IMR-90 (cell line): ENCODE measurements around the gene FNBP1. TPM values are rescaled to one million over a fixed set of nuclear protein-coding genes. Genes with fewer than 3 reads are reported as not detected.

Experiments used
- ATAC-seq: fragments of 200-7000 bp; cut with Tn5 transposase; 2 replicates; pipeline ENCODE4 v1.9.1; 2020; ENCODE audit warnings: low read depth, mild to moderate bottlenecking, moderate library complexity
- BruUV-seq: library from RNA; stranded (reverse); fragments of 400-500 nt; replicated peaks from 2 replicates; lab custom pipeline; 2021; lab: Mats Ljungman, UMichigan
- CTCF ChIA-PET: fragments of 300-600 bp; formaldehyde crosslinking; extraction: SDS; loops from one replicate; lab custom pipeline; 2021; ENCODE audit warnings: antibody characterized with exemption; lab: Yijun Ruan, JAX
- POLR2A ChIA-PET: fragments of 300-600 bp; sonication (Branson Sonifier 250); formaldehyde crosslinking; loops from one replicate; lab custom pipeline; 2022; ENCODE audit warnings: antibody characterized with exemption; ENCODE audit not compliant: unreplicated experiment; lab: Charles Lee
- DNase-seq: peaks from one replicate; pipeline ENCODE4 v3.0.0; 2013
- H2AFZ ChIP-seq: replicated peaks from 2 replicates; pipeline ENCODE3; 2013; ENCODE audit warnings: low read length, mild to moderate bottlenecking; ENCODE audit not compliant: poor library complexity
- H2AK5ac ChIP-seq: 2 replicates; pipeline ENCODE4 v1.6.1; 2013; ENCODE audit warnings: low read depth, low read length, inconsistent platforms
- H2AK9ac ChIP-seq: replicated peaks from 2 replicates; pipeline ENCODE3; 2013; ENCODE audit warnings: mild to moderate bottlenecking, low read depth, low read length, moderate library complexity; ENCODE audit not compliant: poor library complexity
- H2BK120ac ChIP-seq: 2 replicates; pipeline ENCODE4 v1.6.1; 2013; ENCODE audit warnings: low read depth, low read length, inconsistent platforms
- H2BK15ac ChIP-seq: 3 replicates; pipeline ENCODE4 v1.6.1; 2013; ENCODE audit warnings: low read depth, low read length, inconsistent platforms
- H2BK20ac ChIP-seq: 2 replicates; pipeline ENCODE4 v1.6.1; 2013; ENCODE audit warnings: low read depth, mild to moderate bottlenecking, inconsistent platforms, low read length, moderate library complexity
- H2BK5ac ChIP-seq: 2 replicates; pipeline ENCODE4 v1.6.1; 2013; ENCODE audit warnings: mild to moderate bottlenecking, low read depth, low read length, inconsistent platforms; ENCODE audit not compliant: poor library complexity, severe bottlenecking
- H3K14ac ChIP-seq: replicated peaks from 2 replicates; pipeline ENCODE4 v1.6.1; 2013; ENCODE audit warnings: low read depth, low read length, inconsistent platforms
- H3K18ac ChIP-seq: 2 replicates; pipeline ENCODE4 v1.6.1; 2013; ENCODE audit warnings: low read depth, low read length, control low read depth
- H3K23ac ChIP-seq: 2 replicates; pipeline ENCODE4 v1.6.1; 2013; ENCODE audit warnings: low read depth, low read length, inconsistent platforms
- H3K27ac ChIP-seq: 2 replicates; pipeline ENCODE4 v1.5.1; 2013; ENCODE audit warnings: mild to moderate bottlenecking, control low read depth, low read length; ENCODE audit not compliant: insufficient read depth
- H3K27me3 ChIP-seq: 2 replicates; pipeline ENCODE4 v1.6.1; 2013; ENCODE audit warnings: low read length; ENCODE audit not compliant: control insufficient read depth, insufficient read depth
- H3K36me3 ChIP-seq: 2 replicates; pipeline ENCODE4 v1.6.1; 2013; ENCODE audit warnings: low read length, mixed read lengths; ENCODE audit not compliant: control insufficient read depth, insufficient read depth
- H3K4ac ChIP-seq: 2 replicates; pipeline ENCODE4 v1.6.1; 2013; ENCODE audit warnings: low read depth, low read length, inconsistent platforms
- H3K4me1 ChIP-seq: 2 replicates; pipeline ENCODE4 v1.6.1; 2013; ENCODE audit warnings: low read length, mixed read lengths; ENCODE audit not compliant: control insufficient read depth, insufficient read depth
- H3K4me2 ChIP-seq: 2 replicates; pipeline ENCODE4 v1.6.1; 2013; ENCODE audit warnings: low read depth, mild to moderate bottlenecking, control low read depth, low read length, moderate library complexity
- H3K4me3 ChIP-seq: 2 replicates; pipeline ENCODE4 v1.5.1; 2013; ENCODE audit warnings: low read depth, mild to moderate bottlenecking, control low read depth, low read length, moderate library complexity; ENCODE audit not compliant: insufficient read depth
- H3K56ac ChIP-seq: 2 replicates; pipeline ENCODE4 v1.6.1; 2013; ENCODE audit warnings: low read length, inconsistent platforms; ENCODE audit not compliant: insufficient read depth; ENCODE audit errors: extremely low read depth
- H3K79me1 ChIP-seq, 2 experiments: 2 replicates each; pipeline ENCODE4 v1.6.1; 2013; ENCODE audit warnings: low read length in 2 of 2, inconsistent platforms in 1 of 2, low read depth in 1 of 2
- H3K9ac ChIP-seq: 2 replicates; pipeline ENCODE4 v1.6.1; 2013; ENCODE audit warnings: low read depth, low read length, control low read depth
- H3K9me1 ChIP-seq: 2 replicates; pipeline ENCODE4 v1.6.1; 2013; ENCODE audit warnings: low read length, inconsistent platforms; ENCODE audit not compliant: insufficient read depth
- H3K9me3 ChIP-seq: 2 replicates; pipeline ENCODE4 v1.6.1; 2013; ENCODE audit warnings: low read length; ENCODE audit not compliant: control insufficient read depth, insufficient read depth
- H4K20me1 ChIP-seq: 2 replicates; pipeline ENCODE4 v1.6.1; 2013; ENCODE audit warnings: low read length, inconsistent platforms; ENCODE audit not compliant: insufficient read depth
- H4K5ac ChIP-seq: 2 replicates; pipeline ENCODE4 v1.6.1; 2013; ENCODE audit warnings: mild to moderate bottlenecking, low read depth, low read length, control low read depth
- H4K8ac ChIP-seq, 2 experiments: 2 replicates each; pipeline ENCODE4 v1.6.1; 2013; ENCODE audit warnings: low read depth in 2 of 2, low read length in 2 of 2, control low read depth in 1 of 2, inconsistent platforms in 1 of 2
- H4K91ac ChIP-seq: 2 replicates; pipeline ENCODE4 v1.6.1; 2013; ENCODE audit warnings: low read depth, low read length, inconsistent platforms; ENCODE audit not compliant: insufficient read depth
- SMC3 ChIP-seq: fragments of 150-350 bp; IDR thresholded peaks from 2 replicates; pipeline ENCODE4 v1.6.1; 2016; ENCODE audit warnings: low read depth, mild to moderate bottlenecking, antibody characterized with exemption, low read length, moderate library complexity
- WGBS, 2 experiments: methylation state at CpG; one replicate each; pipeline versions ENCODE4 v1.1.5 to v1.1.7; 2013; ENCODE audit warnings: missing lambda C conversion rate in 2 of 2; ENCODE audit not compliant: insufficient read length in 1 of 2; ENCODE audit errors: extremely low coverage in 2 of 2; 5-methylcytosine and 5-hydroxymethylcytosine counted together
- dilution Hi-C: fragments of 300-500 bp; cut with HindIII; formaldehyde crosslinking; loops from one replicate; pipeline ENCODE4 v1.14.3; 2018; ENCODE audit warnings: low sequenced_read_pairs; ENCODE audit not compliant: unreplicated experiment
- in situ Hi-C: fragments of 300-500 bp; cut with MboI; formaldehyde crosslinking; loops from 3 replicates; pipeline ENCODE4 v1.14.3; 2019; ENCODE audit warnings: low sequenced_read_pairs, inconsistent platforms, mixed read lengths
- intact Hi-C: fragments of 100-400 bp; cut with micrococcal nuclease; formaldehyde crosslinking; loops from 2 replicates; pipeline ENCODE4 v1.10.0; 2022
- polyA plus RNA-seq, 3 experiments: library from polyadenylated mRNA; depleted of rRNA; stranded (reverse); fragments of >200 nt; gene quantifications; 2 replicates each; pipeline ENCODE4 v1.2.3, GENCODE V29; 2012; ENCODE audit warnings: low replicate concordance in 1 of 3
- total RNA-seq: library from RNA; depleted of rRNA; stranded (reverse); fragments of >200 nt; gene quantifications from 2 replicates; pipeline ENCODE4 v1.2.3, GENCODE V29; 2012

The FNBP1 gene
- total and polyA plus RNA-seq, 2 of the 4 experiments (the other 2 are of a cell fraction), result 10.3 to 15.4 TPM

DNA sequence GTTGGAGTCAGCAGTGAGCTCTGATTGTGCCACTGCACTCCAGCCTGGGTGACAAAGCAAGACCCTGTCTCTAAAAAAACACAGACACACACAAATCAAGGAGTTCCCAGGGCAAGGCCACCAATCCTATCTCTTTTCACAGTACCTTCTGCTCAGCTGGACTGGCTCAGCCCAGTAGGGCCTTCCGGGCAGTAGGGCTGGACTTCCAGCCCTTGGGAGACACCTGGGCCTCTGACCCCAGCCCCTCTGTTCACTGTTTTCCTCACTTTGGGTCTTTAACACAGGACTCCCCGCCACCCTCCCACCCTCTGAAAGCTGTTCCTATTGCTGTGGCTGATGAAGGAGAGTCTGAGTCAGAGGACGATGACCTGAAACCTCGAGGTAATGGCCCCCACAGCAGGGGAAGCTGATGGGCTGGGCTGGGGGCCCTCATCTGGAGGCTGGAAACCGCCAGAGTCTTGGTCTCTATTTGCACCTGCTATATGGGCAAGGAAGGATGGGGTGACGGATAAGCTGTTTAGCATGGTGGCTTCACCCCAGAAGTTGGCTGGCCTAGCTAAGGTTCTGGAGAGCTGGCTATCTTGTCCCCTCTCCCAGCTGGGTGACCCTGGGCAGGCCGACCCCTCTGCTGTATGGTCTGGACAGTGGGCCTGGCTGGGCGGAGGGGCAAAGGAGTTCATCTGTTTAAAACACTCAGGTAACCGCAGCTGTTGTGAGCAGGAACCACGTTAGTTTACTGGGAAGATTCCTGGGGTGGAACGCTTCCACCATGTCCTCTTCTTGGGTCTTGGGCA lies 182.1 kb downstream of the FNBP1 start:
- ChIA-PET POLR2A (no interaction called here), CTCF (no interaction called here)
- no TSS peak for BruUV-seq
- Histone ChIP-seq H3K27ac (no peak overlapping the region), H2BK120ac (no peak overlapping the region), H2BK5ac (no peak overlapping the region), H3K79me1 (no peaks in the 10 kb centered on the region), H2BK15ac (no peak overlapping the region), H2AK5ac (no peak overlapping the region), H2BK20ac (no peak overlapping the region), H3K9ac (no peak overlapping the region), H3K9me1 (0 out of 2 replicates have a peak, but pooled peaks cover 7% of the 10 kb centered on the region), H3K18ac (no peak overlapping the region), H3K4ac (no peak overlapping the region), H3K36me3 (peaks cover 52% of the 10 kb centered on the region), H3K4me3 (no peak overlapping the region), H4K5ac (no peak overlapping the region), H3K9me3 (no peaks in the 10 kb centered on the region), H3K56ac (no peak overlapping the region), H4K8ac (no peak overlapping the region), H3K23ac (no peak overlapping the region), H3K14ac (no peak overlapping the region), H2AK9ac (no peak overlapping the region), H3K4me1 (no peaks in the 10 kb centered on the region), H3K27me3 (no peaks in the 10 kb centered on the region), H2AFZ (no peak overlapping the region), H4K20me1 (no peaks in the 10 kb centered on the region), H4K91ac (no peak overlapping the region), H3K4me2 (no peak overlapping the region)
- DNase-seq (no peak), ATAC-seq (no peak)
- in situ Hi-C loops (no loop called here), dilution Hi-C loops (no loop called here), intact Hi-C loops (no loop called here)
- WGBS, 2 experiments, result 76% methylated on average over 4 of the region's 11 CpGs; no CpG with 5 or more reads in 1 of the 2 experiments
- TF ChIP-seq SMC3, result no peak
